Right lobe of liver (tissue), 6 donors: ENCODE results near the gene PHF20. TPM values are rescaled to one million over a fixed set of nuclear protein-coding genes. Genes with fewer than 3 reads are reported as not detected.

Experiments used
- ATAC-seq, 4 donors: fragments of 200-7000 bp; cut with Tn5 transposase; one replicate each; pipeline ENCODE4 v1.9.1; 2020; ENCODE audit warnings: mild to moderate bottlenecking in 4 of 4, moderate library complexity in 4 of 4
- DNase-seq, 3 donors: peaks; one replicate each; pipeline ENCODE4 v3.0.0-alpha.2; 2020
- H3K27ac ChIP-seq, 3 donors: fragments of 200-600 bp; one replicate each; pipeline ENCODE4 v1.8.0; 2022
- H3K27me3 ChIP-seq, 2 donors: fragments of 200-600 bp; one replicate each; pipeline ENCODE4 v1.8.0; 2022
- H3K36me3 ChIP-seq, 4 donors: fragments of 200-600 bp; sonication (generic) in 1 of 4; one replicate each; pipeline versions ENCODE4 v1.5.1 to v1.8.0; 2017 to 2022; ENCODE audit warnings: control low read depth in 1 of 4
- H3K4me1 ChIP-seq, 4 donors: fragments of 200-600 bp; sonication (generic) in 1 of 4; one replicate each; pipeline versions ENCODE4 v1.5.1 to v1.8.0; 2017 to 2022; ENCODE audit warnings: control low read depth in 1 of 4
- H3K4me3 ChIP-seq, 3 donors: fragments of 200-600 bp; one replicate each; pipeline ENCODE4 v1.8.0; 2022
- H3K9me3 ChIP-seq, 4 donors: fragments of 200-600 bp; sonication (generic) in 1 of 4; one replicate each; pipeline versions ENCODE4 v1.5.1 to v1.8.0; 2017 to 2022; ENCODE audit warnings: control low read depth in 1 of 4
- CTCF ChIP-seq, 4 donors: fragments of 200-600 bp in 3 of 4; fragments of 450-650 bp in 1 of 4; IDR thresholded peaks; one replicate each; pipeline versions ENCODE4 v1.5.1 to v1.8.0; 2016 to 2022; ENCODE audit warnings: antibody characterized with exemption in 4 of 4, mild to moderate bottlenecking in 2 of 4
- POLR2A ChIP-seq: fragments of 450-650 bp; IDR thresholded peaks from one replicate; pipeline ENCODE4 v1.6.1; 2017; ENCODE audit warnings: antibody characterized with exemption, mild to moderate bottlenecking
- WGBS: methylation state at CpG from one replicate; pipeline ENCODE4 v1.1.6; 2018; ENCODE audit warnings: low coverage, low lambda C conversion rate; ENCODE audit not compliant: insufficient coverage; ENCODE audit errors: missing lambda C conversion rate; 5-methylcytosine and 5-hydroxymethylcytosine counted together
- intact Hi-C, 2 donors: fragments of 100-400 bp; cut with DNase I; formaldehyde crosslinking; loops; one replicate each; pipeline versions ENCODE4 v1.11.2 to v1.14.1; 2022
- total RNA-seq, 6 experiments: library from RNA; depleted of rRNA in 2 of 6; stranded (reverse); fragments of >200 nt in 2 of 6; fragmentation: NEBNext Ultra II Directional in 3 of 6; extraction: Animal tissue kit (Norgen Biotek cat#: 25700) in 3 of 6; gene quantifications; one replicate each; pipeline versions ENCODE4 v1.1.0 to v1.2.4, GENCODE V29; 2016 to 2023
- donor health status: DM: no; HTN: yes; CAD: no.
- donor health status: DM: no; HTN: no; CAD: no.
- donor health status: DM: no; HTN: no; CAD: no.
- donor health status: DM: no; HTN: yes; CAD: no.
- donor health status: DM: no; HTN: yes; CAD: no.

The PHF20 gene
- total RNA-seq, 6 experiments from 2014 or later = 9.3 to 16.7 (median 14.5) TPM

DNA sequence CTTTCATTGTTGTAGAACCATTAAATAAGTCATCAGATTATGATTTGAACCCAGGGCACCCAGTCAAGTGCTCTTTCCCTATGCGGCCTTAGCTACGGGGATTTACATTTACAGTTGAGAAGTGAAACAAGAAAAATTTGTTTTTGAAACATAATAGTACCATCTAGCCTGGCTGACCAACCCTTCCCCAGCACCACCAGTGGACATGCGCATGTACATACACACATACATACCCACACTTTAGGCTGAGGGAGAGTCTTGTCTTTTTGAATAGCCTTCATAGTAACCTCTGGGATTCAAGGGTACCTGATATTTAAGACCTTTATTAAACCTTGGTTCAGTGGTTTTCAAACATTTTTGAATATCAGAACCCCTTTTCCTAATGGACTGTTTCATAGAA is 148.7 kb downstream of the PHF20 start:
- H3K4me3 ChIP-seq = no peak overlapping the region
- no peak for TF ChIP-seq POLR2A
- no peak for TF ChIP-seq CTCF (IDR thresholded peaks at IDR 0.05)
- H3K27ac ChIP-seq = no peak overlapping the region
- no peaks in the 10 kb centered on the region for H3K27me3 ChIP-seq
- H3K9me3 ChIP-seq = no peaks in the 10 kb centered on the region
- DNase-seq (no peak), ATAC-seq (no peak)
- peaks cover 0 to 30% (median 8%) of the 10 kb centered on the region in 4 donors for H3K36me3 ChIP-seq
- H3K4me1 ChIP-seq = no peaks in the 10 kb centered on the region
- intact Hi-C loops = no loop called here
- WGBS = 100% methylated on average over 3 of the region's 3 CpGs

DNA sequence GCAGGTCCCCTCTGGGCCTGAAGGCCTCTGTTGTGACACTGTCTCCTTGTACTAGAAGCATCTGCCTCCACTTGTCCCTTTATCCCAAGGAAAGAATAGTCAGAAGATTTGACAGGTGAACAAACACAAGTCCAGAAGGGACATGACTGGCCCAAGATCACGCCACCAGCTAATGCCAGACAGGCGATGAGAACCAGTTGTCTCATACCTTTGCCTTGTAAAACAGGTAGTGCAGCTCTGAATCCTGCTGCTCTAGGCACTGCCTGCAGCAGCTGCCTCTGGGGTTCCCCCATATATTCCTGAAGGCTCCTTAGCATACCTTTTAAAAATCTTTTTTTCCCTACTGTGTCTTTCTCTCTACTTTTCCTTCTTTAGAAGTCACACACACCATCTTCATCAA is 157.5 kb downstream of the PHF20 start:
- DNase-seq (no peak), ATAC-seq (no peak)
- no peak for TF ChIP-seq CTCF (IDR thresholded peaks at IDR 0.05)
- no peak for TF ChIP-seq POLR2A
- H3K4me3 ChIP-seq = no peak overlapping the region
- intact Hi-C loops = no loop called here
- H3K27ac ChIP-seq = no peak overlapping the region
- no peaks in the 10 kb centered on the region for H3K27me3 ChIP-seq
- H3K9me3 ChIP-seq = no peaks in the 10 kb centered on the region
- peaks cover 0 to 22% (median 2%) of the 10 kb centered on the region in 4 donors for H3K36me3 ChIP-seq
- 100% methylated on average over 1 of the region's 2 CpGs for WGBS
- H3K4me1 ChIP-seq = no peaks in the 10 kb centered on the region

GRCh38 chr20:35934050-35934449 is 162.2 kb downstream of the PHF20 start:
- H3K27me3 ChIP-seq = no peaks in the 10 kb centered on the region
- H3K9me3 ChIP-seq = no peaks in the 10 kb centered on the region
- no peak for DNase-seq
- ATAC-seq = no peak
- peaks cover 0 to 23% (median 4%) of the 10 kb centered on the region in 4 donors for H3K36me3 ChIP-seq
- H3K4me1 ChIP-seq = no peaks in the 10 kb centered on the region
- no peak for TF ChIP-seq CTCF (IDR thresholded peaks at IDR 0.05)
- TF ChIP-seq POLR2A = no peak
- 86% methylated on average over 1 of the region's 4 CpGs for WGBS
- H3K27ac ChIP-seq = no peak overlapping the region
- intact Hi-C loops = no loop called here
- H3K4me3 ChIP-seq = no peak overlapping the region

DNA sequence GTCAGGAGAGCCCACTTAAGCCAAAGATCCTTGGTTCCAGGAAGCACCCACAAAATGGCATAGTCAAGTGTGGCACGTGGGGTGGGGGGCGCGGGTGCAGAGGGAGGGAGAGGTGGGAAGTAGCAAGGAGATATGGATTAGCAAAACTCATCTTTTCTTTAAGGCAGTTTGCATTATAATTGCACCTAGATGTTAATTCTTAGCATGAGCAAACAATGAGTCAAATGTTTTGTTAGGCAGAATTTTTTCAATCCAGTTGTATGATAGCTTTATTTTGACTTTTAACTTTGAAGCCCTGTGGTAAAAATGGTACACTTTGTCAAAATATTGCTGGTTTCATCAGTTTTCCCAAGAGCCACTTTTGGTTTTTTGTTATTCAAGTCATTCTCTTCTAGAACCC is 167.4 kb downstream of the PHF20 start:
- no peaks in the 10 kb centered on the region for H3K9me3 ChIP-seq
- no peaks in the 10 kb centered on the region for H3K4me1 ChIP-seq
- ATAC-seq (no peak), DNase-seq (no peak)
- no peak overlapping the region for H3K4me3 ChIP-seq
- 97% methylated on average over 3 of the region's 3 CpGs for WGBS
- intact Hi-C loops = no loop called here
- H3K27ac ChIP-seq = no peak overlapping the region
- H3K36me3 ChIP-seq = peaks cover 0 to 38% (median 6%) of the 10 kb centered on the region in 4 donors
- TF ChIP-seq CTCF (IDR thresholded peaks at IDR 0.05) (no peak), POLR2A (no peak)
- H3K27me3 ChIP-seq = no peaks in the 10 kb centered on the region

- Histone ChIP-seq H3K36me3 (peaks cover 0 to 38% (median 6%) of the 10 kb centered on the region in 4 donors), H3K9me3 (no peaks in the 10 kb centered on the region), H3K27ac (no peak overlapping the region), H3K27me3 (no peaks in the 10 kb centered on the region), H3K4me3 (no peak overlapping the region), H3K4me1 (no peaks in the 10 kb centered on the region)
- DNase-seq = no peak
- WGBS = 100% methylated on average over 2 of the region's 2 CpGs
- intact Hi-C loops = no loop called here
- ATAC-seq = no peak
- TF ChIP-seq CTCF (IDR thresholded peaks at IDR 0.05) = no peak
- TF ChIP-seq POLR2A = no peak
Measured at GRCh38 chr20:35941620-35942019, 169.8 kb downstream of the PHF20 start.
